Lower leg skin (tissue), 3 donors: Measurements from ENCODE around the gene METTL24.

ENCODE experiments used
- POLR2A ChIP-seq, 2 donors: fragments of 450-650 bp; IDR thresholded peaks; one replicate each; pipeline ENCODE4 v1.6.1; 2016 to 2017; ENCODE audit warnings: antibody characterized with exemption in 2 of 2, mild to moderate bottlenecking in 1 of 2, moderate library complexity in 1 of 2
- TF ChIP-seq, protein P1 (sequence below), 3 donors: fragments of 450-650 bp; IDR thresholded peaks; one replicate each; pipeline ENCODE4 v1.5.1; 2016; ENCODE audit warnings: antibody characterized with exemption in 3 of 3, mild to moderate bottlenecking in 3 of 3, moderate library complexity in 2 of 3

DNA sequence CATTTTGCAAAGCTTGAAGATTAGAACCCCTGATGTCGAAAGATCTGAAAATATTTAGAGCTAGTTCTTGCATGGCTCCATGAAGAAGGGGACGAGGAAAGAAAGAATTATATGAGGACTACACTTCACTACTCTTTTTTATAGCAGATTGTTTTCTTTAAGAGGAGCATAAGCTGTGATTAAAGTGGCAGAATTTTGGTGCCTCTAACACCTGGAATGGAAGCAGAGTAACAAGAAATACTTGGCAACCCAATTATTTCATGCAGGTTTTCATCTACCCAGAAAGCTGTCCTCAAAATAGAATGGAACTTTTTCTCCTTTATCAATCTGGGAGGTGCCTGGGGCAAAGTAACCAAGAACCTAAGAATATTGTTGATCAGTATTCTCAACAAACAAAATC lies 4.0 kb downstream of the METTL24 start:
- no peak for TF ChIP-seq POLR2A (IDR thresholded peaks at IDR 0.05)
- TF ChIP-seq, protein P1, sequence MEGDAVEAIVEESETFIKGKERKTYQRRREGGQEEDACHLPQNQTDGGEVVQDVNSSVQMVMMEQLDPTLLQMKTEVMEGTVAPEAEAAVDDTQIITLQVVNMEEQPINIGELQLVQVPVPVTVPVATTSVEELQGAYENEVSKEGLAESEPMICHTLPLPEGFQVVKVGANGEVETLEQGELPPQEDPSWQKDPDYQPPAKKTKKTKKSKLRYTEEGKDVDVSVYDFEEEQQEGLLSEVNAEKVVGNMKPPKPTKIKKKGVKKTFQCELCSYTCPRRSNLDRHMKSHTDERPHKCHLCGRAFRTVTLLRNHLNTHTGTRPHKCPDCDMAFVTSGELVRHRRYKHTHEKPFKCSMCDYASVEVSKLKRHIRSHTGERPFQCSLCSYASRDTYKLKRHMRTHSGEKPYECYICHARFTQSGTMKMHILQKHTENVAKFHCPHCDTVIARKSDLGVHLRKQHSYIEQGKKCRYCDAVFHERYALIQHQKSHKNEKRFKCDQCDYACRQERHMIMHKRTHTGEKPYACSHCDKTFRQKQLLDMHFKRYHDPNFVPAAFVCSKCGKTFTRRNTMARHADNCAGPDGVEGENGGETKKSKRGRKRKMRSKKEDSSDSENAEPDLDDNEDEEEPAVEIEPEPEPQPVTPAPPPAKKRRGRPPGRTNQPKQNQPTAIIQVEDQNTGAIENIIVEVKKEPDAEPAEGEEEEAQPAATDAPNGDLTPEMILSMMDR (IDR thresholded peaks at IDR 0.05): no peak
